ENCODE results near the gene ATXN7L1.

GRCh38 chr7:105863876-105864275 lies 12.5 kb downstream of the ATXN7L1 start:
- no peak for TF ChIP-seq POLR2AphosphoS5 (IDR thresholded peaks at IDR 0.05)
- no peak for TF ChIP-seq EP300 (IDR thresholded peaks at IDR 0.05)
- TF ChIP-seq CTCF (IDR thresholded peaks at IDR 0.05): no peak
- TF ChIP-seq POLR2A (IDR thresholded peaks at IDR 0.05): no peak
